ENCODE data around the gene CDH4. TPM values are rescaled to one million over a fixed set of nuclear protein-coding genes. Genes with fewer than 3 reads are reported as not detected.

CDH4 gene
- total and polyA plus RNA-seq, 2 donors from 2014 or later: 1.1 TPM; not detected in 1

- H3K4me3 ChIP-seq (ENCODE audit: low read length in 3 of 3): no peak overlapping the region
- H3K27ac ChIP-seq (ENCODE audit: low read depth in 2 of 2, low read length in 2 of 2): no peak overlapping the region
- no peak overlapping the region for H3K9ac ChIP-seq (ENCODE audit: low read length in 3 of 3)
- no peaks in the 10 kb centered on the region for H3K4me1 ChIP-seq (ENCODE audit: control insufficient read depth in 2 of 3, insufficient read depth in 2 of 3, low read depth in 1 of 3, low read length in 3 of 3)
- intact Hi-C loops (cut with DNase I): no loop called here
- H3K36me3 ChIP-seq (ENCODE audit: control insufficient read depth in 2 of 3, insufficient read depth in 3 of 3, low read length in 3 of 3): no peaks in the 10 kb centered on the region
- no peaks in the 10 kb centered on the region for H3K27me3 ChIP-seq (ENCODE audit: control insufficient read depth, insufficient read depth, low read length)
- no peak for TF ChIP-seq CTCF (IDR thresholded peaks at IDR 0.05; ENCODE audit: borderline replicate concordance, extremely low read depth, insufficient read depth)
- H3K9me3 ChIP-seq (ENCODE audit: control insufficient read depth in 2 of 3, insufficient read depth in 1 of 3, low read length in 3 of 3): no peaks in the 10 kb centered on the region
- no peak for FAIRE-seq
- DNase-seq: no peak
Observed at GRCh38 chr20:61433816-61434215, 181.8 kb downstream of the CDH4 start.

DNA sequence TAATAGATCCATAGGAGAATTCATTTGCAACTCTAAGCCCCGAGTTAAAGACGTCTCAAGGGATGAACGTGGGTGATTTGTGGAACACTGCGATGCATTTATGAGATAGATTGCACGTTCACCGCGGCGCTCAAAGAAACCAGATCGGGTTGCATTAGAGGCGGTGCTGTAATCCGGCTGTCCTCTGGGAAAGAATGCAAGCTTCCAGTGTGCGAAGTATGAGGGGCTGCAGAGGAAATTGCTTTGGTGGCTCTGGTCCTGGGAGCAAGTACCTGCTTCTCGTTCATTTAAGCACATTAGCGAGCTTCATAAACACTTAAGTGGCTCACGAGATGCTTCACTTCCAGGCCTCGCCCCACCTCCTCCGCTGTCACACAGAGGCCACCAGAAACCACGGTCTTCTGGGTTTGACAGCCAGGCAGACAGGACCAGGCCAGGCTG is 182.3 kb downstream of the CDH4 start:
- DNase-seq (peak in 3 of 5 donors; percentile 61 to 74 (median 65)), FAIRE-seq (no peak)
- intact Hi-C loops (cut with DNase I): no loop called here
- Histone ChIP-seq H3K9me3 (ENCODE audit: control insufficient read depth in 2 of 3, insufficient read depth in 1 of 3, low read length in 3 of 3) (no peaks in the 10 kb centered on the region), H3K4me3 (ENCODE audit: low read length in 3 of 3) (no peak overlapping the region), H3K36me3 (ENCODE audit: control insufficient read depth in 2 of 3, insufficient read depth in 3 of 3, low read length in 3 of 3) (no peaks in the 10 kb centered on the region), H3K9ac (ENCODE audit: low read length in 3 of 3) (no peak overlapping the region), H3K27ac (ENCODE audit: low read depth in 2 of 2, low read length in 2 of 2) (no peak overlapping the region), H3K27me3 (ENCODE audit: control insufficient read depth, insufficient read depth, low read length) (no peaks in the 10 kb centered on the region), H3K4me1 (ENCODE audit: control insufficient read depth in 2 of 3, insufficient read depth in 2 of 3, low read depth in 1 of 3, low read length in 3 of 3) (no peaks in the 10 kb centered on the region)
- TF ChIP-seq CTCF (IDR thresholded peaks at IDR 0.05; ENCODE audit: borderline replicate concordance, extremely low read depth, insufficient read depth): no peak

DNA sequence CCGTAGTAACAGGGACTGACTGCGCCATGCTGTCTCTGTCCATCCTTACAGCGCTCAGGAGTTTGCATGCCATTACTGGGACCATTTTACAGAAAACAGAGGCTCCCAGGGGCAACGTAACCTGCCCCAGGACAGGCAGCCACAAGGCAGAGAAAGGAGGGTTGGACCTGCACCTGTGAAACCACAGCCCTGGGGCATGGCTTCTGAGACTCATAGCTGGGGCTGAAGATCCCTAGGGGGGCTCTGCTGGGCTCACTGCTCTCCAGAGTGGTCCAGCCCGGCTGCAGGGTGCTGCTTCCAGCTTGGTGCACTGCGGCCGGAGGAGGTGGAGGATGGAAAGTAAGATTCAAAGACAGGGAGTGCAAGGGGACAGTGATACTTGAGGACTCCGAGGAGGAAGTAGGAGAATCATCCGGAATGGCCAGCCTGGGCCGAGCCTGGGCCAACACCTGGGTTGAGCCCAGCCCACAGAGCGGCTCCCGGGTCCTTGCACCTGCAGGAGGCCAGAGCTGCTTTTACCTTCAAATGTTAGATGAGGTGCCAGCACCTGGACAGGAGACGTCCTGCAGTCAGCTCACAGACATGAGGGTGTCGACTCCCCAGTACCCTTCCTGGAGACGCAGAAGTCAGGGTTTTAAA is 183.2 kb downstream of the CDH4 start:
- Histone ChIP-seq H3K27ac (ENCODE audit: low read depth in 2 of 2, low read length in 2 of 2) (no peak overlapping the region), H3K9me3 (ENCODE audit: control insufficient read depth in 2 of 3, insufficient read depth in 1 of 3, low read length in 3 of 3) (no peaks in the 10 kb centered on the region), H3K4me3 (ENCODE audit: low read length in 3 of 3) (no peak overlapping the region), H3K4me1 (ENCODE audit: control insufficient read depth in 2 of 3, insufficient read depth in 2 of 3, low read depth in 1 of 3, low read length in 3 of 3) (no peaks in the 10 kb centered on the region), H3K27me3 (ENCODE audit: control insufficient read depth, insufficient read depth, low read length) (no peaks in the 10 kb centered on the region), H3K9ac (ENCODE audit: low read length in 3 of 3) (no peak overlapping the region), H3K36me3 (ENCODE audit: control insufficient read depth in 2 of 3, insufficient read depth in 3 of 3, low read length in 3 of 3) (no peaks in the 10 kb centered on the region)
- DNase-seq (no peak), FAIRE-seq (no peak)
- intact Hi-C loops (cut with DNase I): no loop called here
- no peak for TF ChIP-seq CTCF (IDR thresholded peaks at IDR 0.05; ENCODE audit: borderline replicate concordance, extremely low read depth, insufficient read depth)

- H3K9ac ChIP-seq (ENCODE audit: low read length in 3 of 3): no peak overlapping the region
- no peak overlapping the region for H3K4me3 ChIP-seq (ENCODE audit: low read length in 3 of 3)
- H3K36me3 ChIP-seq (ENCODE audit: control insufficient read depth in 2 of 3, insufficient read depth in 3 of 3, low read length in 3 of 3): no peaks in the 10 kb centered on the region
- TF ChIP-seq CTCF (IDR thresholded peaks at IDR 0.05; ENCODE audit: borderline replicate concordance, extremely low read depth, insufficient read depth): no peak
- no peaks in the 10 kb centered on the region for H3K4me1 ChIP-seq (ENCODE audit: control insufficient read depth in 2 of 3, insufficient read depth in 2 of 3, low read depth in 1 of 3, low read length in 3 of 3)
- intact Hi-C loops (cut with DNase I): no loop called here
- no peak for FAIRE-seq
- no peak overlapping the region for H3K27ac ChIP-seq (ENCODE audit: low read depth in 2 of 2, low read length in 2 of 2)
- peak in 1 of 5 donors; percentile 63 for DNase-seq
- no peaks in the 10 kb centered on the region for H3K27me3 ChIP-seq (ENCODE audit: control insufficient read depth, insufficient read depth, low read length)
- no peaks in the 10 kb centered on the region for H3K9me3 ChIP-seq (ENCODE audit: control insufficient read depth in 2 of 3, insufficient read depth in 1 of 3, low read length in 3 of 3)
Observed at GRCh38 chr20:61435823-61436220, 183.8 kb downstream of the CDH4 start.

Measured in kidney (tissue), 14 donors.